ENCODE data around the gene KSR2.
A peak's percentile ranks its signal among the peaks of the same experiment; 100 is the strongest.

KSR2 gene

DNA sequence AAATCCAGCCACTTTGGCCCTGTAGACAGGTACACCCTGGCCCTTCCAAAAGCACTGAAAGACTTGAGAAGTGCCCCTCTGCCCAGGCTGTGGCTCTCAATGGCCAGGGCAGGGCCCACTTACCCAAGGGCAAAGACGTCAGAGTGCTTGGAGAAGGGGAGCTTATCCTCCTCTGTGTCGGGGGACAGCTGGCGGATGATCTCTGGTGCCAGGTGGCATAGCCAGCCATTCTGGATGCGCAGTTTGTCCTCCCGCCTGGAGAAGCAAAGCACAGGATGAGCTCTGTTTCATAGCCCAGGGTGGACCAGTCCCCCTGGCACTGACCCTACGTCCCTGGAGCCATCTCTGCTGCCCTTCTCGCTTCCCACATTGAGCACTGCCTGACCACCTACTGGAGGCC is 492.4 kb downstream of the KSR2 start:
- TF ChIP-seq, protein P1, sequence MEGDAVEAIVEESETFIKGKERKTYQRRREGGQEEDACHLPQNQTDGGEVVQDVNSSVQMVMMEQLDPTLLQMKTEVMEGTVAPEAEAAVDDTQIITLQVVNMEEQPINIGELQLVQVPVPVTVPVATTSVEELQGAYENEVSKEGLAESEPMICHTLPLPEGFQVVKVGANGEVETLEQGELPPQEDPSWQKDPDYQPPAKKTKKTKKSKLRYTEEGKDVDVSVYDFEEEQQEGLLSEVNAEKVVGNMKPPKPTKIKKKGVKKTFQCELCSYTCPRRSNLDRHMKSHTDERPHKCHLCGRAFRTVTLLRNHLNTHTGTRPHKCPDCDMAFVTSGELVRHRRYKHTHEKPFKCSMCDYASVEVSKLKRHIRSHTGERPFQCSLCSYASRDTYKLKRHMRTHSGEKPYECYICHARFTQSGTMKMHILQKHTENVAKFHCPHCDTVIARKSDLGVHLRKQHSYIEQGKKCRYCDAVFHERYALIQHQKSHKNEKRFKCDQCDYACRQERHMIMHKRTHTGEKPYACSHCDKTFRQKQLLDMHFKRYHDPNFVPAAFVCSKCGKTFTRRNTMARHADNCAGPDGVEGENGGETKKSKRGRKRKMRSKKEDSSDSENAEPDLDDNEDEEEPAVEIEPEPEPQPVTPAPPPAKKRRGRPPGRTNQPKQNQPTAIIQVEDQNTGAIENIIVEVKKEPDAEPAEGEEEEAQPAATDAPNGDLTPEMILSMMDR (IDR thresholded peaks at IDR 0.05; ENCODE audit: low read depth, low read length): no peak
- no peak overlapping the region for H3K4me3 ChIP-seq (ENCODE audit: low read depth, low read length)
- in situ Hi-C loops (cut with HindIII; ENCODE audit: low sequenced_read_pairs): no loop called here
- no peak for DNase-seq (ENCODE audit: low read depth, low spot score)

- TF ChIP-seq, protein P1 (IDR thresholded peaks at IDR 0.05; ENCODE audit: low read depth, low read length): no peak
- DNase-seq (ENCODE audit: low read depth, low spot score): no peak
- in situ Hi-C loops (cut with HindIII; ENCODE audit: low sequenced_read_pairs): no loop called here
- H3K4me3 ChIP-seq (ENCODE audit: low read depth, low read length): no peak overlapping the region
These were observed 494.9 kb downstream of the KSR2 start for GRCh38 chr12:117473856-117474255.

- H3K4me3 ChIP-seq (ENCODE audit: low read depth, low read length): no peak overlapping the region
- no peak for DNase-seq (ENCODE audit: low read depth, low spot score)
- in situ Hi-C loops (cut with HindIII; ENCODE audit: low sequenced_read_pairs): no loop called here
- TF ChIP-seq, protein P1 (IDR thresholded peaks at IDR 0.05; ENCODE audit: low read depth, low read length): peak; percentile 39
These were observed 495.8 kb downstream of the KSR2 start for GRCh38 chr12:117472983-117473382.

- no peak overlapping the region for H3K4me3 ChIP-seq (ENCODE audit: low read depth, low read length)
- TF ChIP-seq, protein P1 (IDR thresholded peaks at IDR 0.05; ENCODE audit: low read depth, low read length): peak; percentile 27
- in situ Hi-C loops (cut with HindIII; ENCODE audit: low sequenced_read_pairs): no loop called here
- no peak for DNase-seq (ENCODE audit: low read depth, low spot score)
These were observed 498.0 kb downstream of the KSR2 start for GRCh38 chr12:117470804-117471203.

DNA sequence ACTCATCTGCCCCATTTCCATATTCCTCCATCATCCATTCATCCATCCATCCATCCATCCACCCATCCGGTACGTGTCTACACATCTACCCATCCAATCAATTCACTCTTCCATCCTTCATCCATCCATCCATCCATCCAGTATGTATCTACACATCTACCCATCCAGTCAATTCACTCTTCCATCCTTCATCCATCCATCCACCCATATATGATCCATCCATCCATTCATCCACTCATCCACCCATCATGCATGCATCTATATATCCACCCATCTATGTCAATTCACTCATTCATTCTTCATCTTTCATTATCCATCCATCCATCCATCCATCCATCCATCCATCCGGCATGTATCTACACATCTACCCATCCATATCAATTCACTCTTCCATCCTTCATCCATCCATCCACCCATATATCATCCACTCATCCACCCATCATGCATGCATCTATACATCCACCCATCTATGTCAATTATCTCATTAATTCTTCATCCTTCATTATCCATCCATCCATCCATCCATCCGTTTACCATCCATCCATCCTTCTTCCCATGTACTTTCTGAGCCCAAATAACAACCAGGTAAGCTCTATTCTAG is 498.8 kb downstream of the KSR2 start:
- in situ Hi-C loops (cut with HindIII; ENCODE audit: low sequenced_read_pairs): no loop called here
- no peak overlapping the region for H3K4me3 ChIP-seq (ENCODE audit: low read depth, low read length)
- no peak for DNase-seq (ENCODE audit: low read depth, low spot score)
- TF ChIP-seq, protein P1 (IDR thresholded peaks at IDR 0.05; ENCODE audit: low read depth, low read length): no peak

DNA sequence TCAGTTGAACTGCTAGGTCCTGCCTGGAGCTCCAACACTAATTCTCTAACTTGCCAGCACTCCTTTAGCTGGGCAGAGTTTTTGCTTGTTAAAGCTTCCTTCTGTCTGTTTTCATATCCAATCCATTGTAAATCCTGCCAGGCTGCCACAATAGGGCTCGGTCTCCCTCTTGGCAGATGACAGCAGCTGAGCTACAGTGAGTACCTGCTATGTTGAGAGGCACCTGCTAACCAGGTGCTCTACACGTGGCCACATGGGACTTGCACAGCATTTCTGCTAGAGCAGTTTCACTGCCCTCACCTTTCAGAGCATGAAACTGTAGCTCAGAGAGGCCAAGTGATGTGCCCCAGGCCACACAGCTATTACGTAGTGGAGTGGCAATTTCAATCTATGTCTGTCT is 500.8 kb downstream of the KSR2 start:
- DNase-seq (ENCODE audit: low read depth, low spot score): no peak
- TF ChIP-seq, protein P1 (IDR thresholded peaks at IDR 0.05; ENCODE audit: low read depth, low read length): no peak
- no peak overlapping the region for H3K4me3 ChIP-seq (ENCODE audit: low read depth, low read length)
- in situ Hi-C loops (cut with HindIII; ENCODE audit: low sequenced_read_pairs): no loop called here

Data from astrocyte of the spinal cord (primary cell).